HEK293 (cell line): ENCODE measurements around the gene NDUFC2.
"Not testable (repeated sequence)": the region's sequence is repeated elsewhere in the genome, so short reads cannot be mapped to it uniquely, and the experiment has no call there.

Experiments
- CTCF ChIA-PET: fragments of 350-600 bp; formaldehyde crosslinking; extraction: SDS; loops from one replicate; lab custom pipeline; 2021; ENCODE audit warnings: antibody characterized with exemption; lab: Yijun Ruan, JAX
- POLR2A ChIA-PET: fragments of 300-600 bp; formaldehyde crosslinking; extraction: SDS; loops from one replicate; lab custom pipeline; 2020; ENCODE audit warnings: antibody characterized with exemption, inconsistent platforms; lab: Yijun Ruan, JAX
- H3K27ac ChIP-seq: fragments of 200-500 bp; sonication (Bioruptor generic); 2 replicates; pipeline ENCODE4 v1.5.1; 2014; ENCODE audit warnings: low read depth, low read length, control low read depth, inconsistent platforms; ENCODE audit errors: extremely low read depth
- H3K36me3 ChIP-seq, 2 experiments: fragments of 200-500 bp in 1 of 2; sonication (Bioruptor generic) in 1 of 2; 1 replicate in 1 of 2; 2 replicates in 1 of 2; pipeline ENCODE4 v1.5.1; 2014 to 2017; ENCODE audit warnings: inconsistent platforms in 2 of 2, low read length in 2 of 2; ENCODE audit not compliant: control insufficient read depth in 2 of 2, insufficient read depth in 1 of 2
- H3K4me1 ChIP-seq: fragments of 200-500 bp; sonication (Bioruptor generic); 2 replicates; pipeline ENCODE4 v1.5.1; 2014; ENCODE audit warnings: mild to moderate bottlenecking, low read length, inconsistent platforms; ENCODE audit not compliant: control insufficient read depth, insufficient read depth
- H3K4me3 ChIP-seq: 2 replicates; pipeline ENCODE4 v1.5.1; 2011; ENCODE audit warnings: low read depth, mild to moderate bottlenecking, control low read depth, low read length, moderate library complexity
- H3K9me3 ChIP-seq: fragments of 200-500 bp; sonication (Bioruptor generic); 2 replicates; pipeline ENCODE4 v1.5.1; 2014; ENCODE audit warnings: low read depth, low read length, inconsistent platforms; ENCODE audit not compliant: control insufficient read depth, insufficient read depth
- AEBP2 ChIP-seq: fragments of 450-650 bp; formaldehyde crosslinking; IDR thresholded peaks from 2 replicates; pipeline ENCODE4 v1.5.1; 2016; ENCODE audit warnings: missing biosample characterization, missing genetic modification characterization, borderline replicate concordance
- KLF10 ChIP-seq: fragments of 450-650 bp; IDR thresholded peaks from 2 replicates; pipeline ENCODE4 v1.5.1; 2018; ENCODE audit warnings: missing biosample characterization, mild to moderate bottlenecking, missing genetic modification characterization
- PRDM1 ChIP-seq: fragments of 450-650 bp; formaldehyde crosslinking; IDR thresholded peaks from 2 replicates; pipeline ENCODE4; 2016; ENCODE audit warnings: missing biosample characterization, missing genetic modification characterization
- ZBTB11 ChIP-seq: fragments of 450-650 bp; formaldehyde crosslinking; conservative IDR thresholded peaks from 2 replicates; pipeline ENCODE4 v1.5.1; 2016; ENCODE audit warnings: low read depth, missing biosample characterization, missing genetic modification characterization
- ZNF394 ChIP-seq: fragments of 450-650 bp; formaldehyde crosslinking; IDR thresholded peaks from 2 replicates; pipeline ENCODE4 v1.5.1; 2016; ENCODE audit warnings: missing biosample characterization, missing genetic modification characterization, mild to moderate bottlenecking, moderate library complexity, borderline replicate concordance
- ZNF514 ChIP-seq: fragments of 450-650 bp; formaldehyde crosslinking; IDR thresholded peaks from 2 replicates; pipeline ENCODE4 v1.5.1; 2016; ENCODE audit warnings: missing biosample characterization, missing genetic modification characterization
- ZNF571 ChIP-seq: fragments of 450-650 bp; formaldehyde crosslinking; IDR thresholded peaks from 2 replicates; pipeline ENCODE4 v1.5.0; 2017; ENCODE audit warnings: missing biosample characterization, missing genetic modification characterization
- ZNF600 ChIP-seq: fragments of 450-650 bp; formaldehyde crosslinking; IDR thresholded peaks from 2 replicates; pipeline ENCODE4 v1.5.1; 2016; ENCODE audit warnings: missing biosample characterization, missing genetic modification characterization
- ZNF677 ChIP-seq: fragments of 450-650 bp; IDR thresholded peaks from 2 replicates; pipeline ENCODE4 v1.5.0; 2018; ENCODE audit warnings: missing biosample characterization, mild to moderate bottlenecking, missing genetic modification characterization, moderate library complexity
- ZNF768 ChIP-seq: fragments of 450-650 bp; formaldehyde crosslinking; IDR thresholded peaks from 2 replicates; pipeline ENCODE4 v1.5.1; 2018; ENCODE audit warnings: missing biosample characterization, mild to moderate bottlenecking, missing genetic modification characterization
- ZSCAN30 ChIP-seq: fragments of 450-650 bp; IDR thresholded peaks from 2 replicates; pipeline ENCODE4 v1.5.1; 2018; ENCODE audit warnings: missing biosample characterization, mild to moderate bottlenecking, missing genetic modification characterization, moderate library complexity
- TF ChIP-seq, protein P1 (sequence below): fragments of 450-650 bp; formaldehyde crosslinking; IDR thresholded peaks from 2 replicates; pipeline ENCODE4 v1.5.1; 2016; ENCODE audit warnings: missing biosample characterization, missing genetic modification characterization

NDUFC2 gene

GRCh38 chr11:78085972-78086371, 6.3 kb upstream of the NDUFC2 start (continued):
- TF ChIP-seq ZNF394 (tag by site-specific recombination) = no peak
- TF ChIP-seq ZNF571 (tag by site-specific recombination) = no peak
- no peak for TF ChIP-seq AEBP2
- TF ChIP-seq ZNF677 (tag by site-specific recombination) = no peak
- TF ChIP-seq ZSCAN30 (tag by site-specific recombination) = no peak
- TF ChIP-seq ZBTB11 (tag by site-specific recombination) = no peak

DNA sequence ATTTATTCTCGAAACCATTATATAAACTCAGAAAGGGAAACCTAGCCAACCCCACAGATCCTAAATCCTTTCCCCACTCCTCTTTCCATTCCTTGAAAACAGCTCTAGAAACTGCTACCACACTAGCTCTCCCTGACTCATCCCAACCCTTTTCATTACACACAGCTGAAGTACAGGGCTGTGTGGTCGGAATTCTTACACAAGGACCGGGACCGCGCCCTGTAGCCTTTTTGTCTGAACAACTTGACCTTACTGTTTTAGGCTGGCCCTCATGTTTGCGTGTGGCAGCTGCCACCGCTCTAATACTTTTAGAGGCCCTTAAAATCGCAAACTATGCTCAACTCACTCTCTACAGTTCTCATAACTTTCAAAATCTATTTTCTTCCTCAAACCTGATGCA, 4.8 kb upstream of the NDUFC2 start:
- H3K4me3 ChIP-seq, H3K27ac ChIP-seq, H3K9me3 ChIP-seq, H3K4me1 ChIP-seq, POLR2A ChIA-PET, H3K36me3 ChIP-seq: not testable (repeated sequence)
- CTCF ChIA-PET = interaction anchor here (0.6 kb wide), 1 partner anchor 11 kb away, joined by 3 read pairs; no protein-coding TSS in a partner anchor

GRCh38 chr11:78083021-78083420, 3.4 kb upstream of the NDUFC2 start:
- POLR2A ChIA-PET = no interaction called here
- no peak for TF ChIP-seq PRDM1 (tag by site-specific recombination)
- TF ChIP-seq, protein P1, sequence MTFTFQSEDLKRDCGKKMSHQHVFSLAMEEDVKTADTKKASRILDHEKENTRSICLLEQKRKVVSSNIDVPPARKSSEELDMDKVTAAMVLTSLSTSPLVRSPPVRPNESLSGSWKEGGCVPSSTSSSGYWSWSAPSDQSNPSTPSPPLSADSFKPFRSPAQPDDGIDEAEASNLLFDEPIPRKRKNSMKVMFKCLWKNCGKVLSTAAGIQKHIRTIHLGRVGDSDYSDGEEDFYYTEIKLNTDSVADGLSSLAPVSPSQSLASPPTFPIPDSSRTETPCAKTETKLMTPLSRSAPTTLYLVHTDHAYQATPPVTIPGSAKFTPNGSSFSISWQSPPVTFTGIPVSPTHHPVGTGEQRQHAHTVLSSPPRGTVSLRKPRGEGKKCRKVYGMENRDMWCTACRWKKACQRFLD (tag by site-specific recombination) = no peak
- no peak for TF ChIP-seq ZNF514 (tag by site-specific recombination)
- CTCF ChIA-PET = no interaction called here

DNA sequence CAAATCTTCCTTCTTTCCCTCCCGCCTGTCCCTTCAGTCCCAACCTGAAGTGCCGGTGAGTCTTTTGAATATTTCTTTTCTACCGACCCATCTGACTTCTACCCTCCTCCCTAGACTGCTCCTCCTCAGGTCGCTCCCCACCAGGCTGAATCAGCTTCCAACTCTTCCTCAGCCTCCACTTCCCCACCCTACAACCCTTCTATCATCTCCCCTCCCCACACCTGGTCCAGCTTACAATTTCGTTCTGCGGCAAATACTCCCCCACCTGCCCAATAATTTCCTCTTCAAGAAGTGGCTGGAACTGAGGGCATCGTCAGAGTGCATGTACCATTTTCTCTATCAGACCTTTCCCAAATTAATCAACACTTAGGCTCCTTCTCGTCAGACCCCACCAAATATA, 2.5 kb upstream of the NDUFC2 start:
- no peaks in the 10 kb centered on the region for H3K9me3 ChIP-seq
- TF ChIP-seq ZNF768 (tag by site-specific recombination) (no peak), ZNF600 (tag by site-specific recombination) (no peak), KLF10 (tag by site-specific recombination) (no peak)
- H3K27ac ChIP-seq = no peak overlapping the region
- no peak overlapping the region for H3K4me3 ChIP-seq
- POLR2A ChIA-PET = no interaction called here
- H3K36me3 ChIP-seq = peaks cover 0 to 9% of the 10 kb centered on the region in 2 experiments; a peak in 1 of 3 replicates
- no peaks in the 10 kb centered on the region for H3K4me1 ChIP-seq
- CTCF ChIA-PET = no interaction called here

More at GRCh38 chr11:78083021-78083420, 3.4 kb upstream of the NDUFC2 start:
- Histone ChIP-seq H3K36me3 (peaks cover 0 to under 1% of the 10 kb centered on the region in 2 experiments; a peak in 1 of 3 replicates), H3K27ac (no peak overlapping the region), H3K9me3 (no peaks in the 10 kb centered on the region), H3K4me1 (no peaks in the 10 kb centered on the region), H3K4me3 (no peak overlapping the region)
